Memory B cell (primary cell): ENCODE data around the gene SRPK2.
"Not testable (repeated sequence)": the region's sequence is repeated elsewhere in the genome, so short reads cannot be mapped to it uniquely, and the experiment has no call there.

Source experiments
- ATAC-seq: fragments of 150-1000 bp; cut with Tn5 transposase; 2 replicates; pipeline ENCODE4 v1.10.0; 2021; ENCODE audit warnings: low read depth, mild to moderate bottlenecking, moderate library complexity
- DNase-seq, 2 donors: peaks; one replicate each; pipeline ENCODE4 v3.0.0; 2022; ENCODE audit warnings: low spot score in 2 of 2
- H3K27ac Mint-ChIP-seq: one replicate; pipeline ENCODE4 v1.8.0; 2022; ENCODE audit warnings: mild to moderate bottlenecking, moderate library complexity, mixed read lengths
- H3K27me3 Mint-ChIP-seq: one replicate; pipeline ENCODE4 v1.8.0; 2022; ENCODE audit warnings: mixed read lengths
- H3K36me3 Mint-ChIP-seq: one replicate; pipeline ENCODE4 v1.8.0; 2022; ENCODE audit warnings: mild to moderate bottlenecking, mixed read lengths
- H3K4me1 Mint-ChIP-seq: one replicate; pipeline ENCODE4 v1.8.0; 2022; ENCODE audit warnings: mixed read lengths
- H3K4me3 Mint-ChIP-seq: one replicate; pipeline ENCODE4 v1.8.0; 2022; ENCODE audit warnings: mild to moderate bottlenecking, moderate library complexity, mixed read lengths
- H3K9me3 Mint-ChIP-seq: one replicate; pipeline ENCODE4 v1.8.0; 2022; ENCODE audit warnings: mixed read lengths

SRPK2 gene

DNA sequence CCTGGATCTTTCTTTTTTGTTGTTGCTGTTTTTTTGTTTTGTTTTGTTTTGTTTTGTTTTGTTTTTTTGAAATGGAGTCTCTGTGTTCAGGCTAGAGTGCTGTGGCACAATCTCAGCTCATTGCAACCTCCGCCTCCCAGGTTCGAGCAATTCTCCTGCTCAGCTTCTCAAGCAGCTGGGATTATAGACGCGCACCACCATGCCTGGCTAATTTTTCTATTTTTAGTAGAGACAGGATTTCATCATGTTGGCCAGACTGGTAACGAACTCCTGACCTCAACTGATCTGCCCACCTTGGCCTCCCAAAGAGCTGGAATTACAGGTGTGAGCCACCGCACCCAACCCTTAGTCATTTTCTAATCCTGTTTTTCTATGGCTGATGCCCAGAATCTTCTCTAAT is 94.2 kb downstream of the SRPK2 start:
- H3K9me3 Mint-ChIP-seq, H3K4me3 Mint-ChIP-seq, ATAC-seq, H3K27me3 Mint-ChIP-seq, H3K27ac Mint-ChIP-seq, DNase-seq: not testable (repeated sequence)
- H3K4me1 Mint-ChIP-seq, result peaks cover 31% of the 10 kb centered on the region
- H3K36me3 Mint-ChIP-seq, result peaks cover 12% of the 10 kb centered on the region

DNA sequence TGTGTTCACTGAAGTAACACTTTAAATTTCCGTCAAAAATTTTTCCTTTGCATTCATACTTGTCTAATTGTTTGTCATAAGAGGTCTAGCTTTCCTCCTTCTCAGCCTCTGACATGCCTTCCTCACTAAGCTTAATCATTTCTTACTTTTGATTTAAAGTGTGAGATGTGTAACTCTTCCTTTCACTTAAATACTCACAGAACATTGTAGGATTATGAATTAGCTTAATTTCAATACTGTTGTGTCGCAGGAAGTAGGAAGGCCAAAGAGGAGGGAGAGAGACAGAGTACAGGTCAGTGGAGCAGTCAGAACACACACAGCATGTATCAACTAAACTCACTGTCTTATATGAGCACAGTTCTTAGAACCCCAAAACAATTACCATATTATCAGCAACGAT is 99.0 kb downstream of the SRPK2 start:
- Mint-ChIP-seq H3K9me3 (no peaks in the 10 kb centered on the region), H3K4me1 (peaks cover 9% of the 10 kb centered on the region), H3K36me3 (peaks cover 11% of the 10 kb centered on the region), H3K4me3 (no peak overlapping the region), H3K27me3 (no peaks in the 10 kb centered on the region), H3K27ac (peak overlapping the region; percentile 25)
- DNase-seq (no peak), ATAC-seq (no peak)

DNA sequence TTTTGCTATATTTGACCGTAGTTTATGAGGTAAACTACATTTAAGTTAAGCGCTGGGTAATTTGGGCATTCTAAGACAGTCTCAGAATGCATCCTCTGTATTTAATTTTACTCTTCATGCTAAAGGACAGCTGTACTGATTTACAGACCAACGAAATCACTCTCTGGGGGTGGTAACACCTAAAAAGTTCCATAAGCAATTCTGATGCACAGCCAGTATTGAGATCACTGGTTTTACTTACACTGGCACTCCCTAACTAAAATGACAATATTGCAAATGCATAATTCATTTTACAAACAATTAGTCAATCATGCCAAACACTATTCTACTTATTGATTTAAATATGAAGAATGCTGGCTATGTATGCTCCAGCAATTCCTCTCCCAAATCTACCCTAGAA is 102.3 kb downstream of the SRPK2 start:
- Mint-ChIP-seq H3K4me1 (peaks cover 17% of the 10 kb centered on the region), H3K4me3 (no peak overlapping the region), H3K36me3 (peaks cover 11% of the 10 kb centered on the region), H3K27me3 (no peaks in the 10 kb centered on the region), H3K27ac (no peak overlapping the region), H3K9me3 (no peaks in the 10 kb centered on the region)
- ATAC-seq (no peak), DNase-seq (no peak)

DNA sequence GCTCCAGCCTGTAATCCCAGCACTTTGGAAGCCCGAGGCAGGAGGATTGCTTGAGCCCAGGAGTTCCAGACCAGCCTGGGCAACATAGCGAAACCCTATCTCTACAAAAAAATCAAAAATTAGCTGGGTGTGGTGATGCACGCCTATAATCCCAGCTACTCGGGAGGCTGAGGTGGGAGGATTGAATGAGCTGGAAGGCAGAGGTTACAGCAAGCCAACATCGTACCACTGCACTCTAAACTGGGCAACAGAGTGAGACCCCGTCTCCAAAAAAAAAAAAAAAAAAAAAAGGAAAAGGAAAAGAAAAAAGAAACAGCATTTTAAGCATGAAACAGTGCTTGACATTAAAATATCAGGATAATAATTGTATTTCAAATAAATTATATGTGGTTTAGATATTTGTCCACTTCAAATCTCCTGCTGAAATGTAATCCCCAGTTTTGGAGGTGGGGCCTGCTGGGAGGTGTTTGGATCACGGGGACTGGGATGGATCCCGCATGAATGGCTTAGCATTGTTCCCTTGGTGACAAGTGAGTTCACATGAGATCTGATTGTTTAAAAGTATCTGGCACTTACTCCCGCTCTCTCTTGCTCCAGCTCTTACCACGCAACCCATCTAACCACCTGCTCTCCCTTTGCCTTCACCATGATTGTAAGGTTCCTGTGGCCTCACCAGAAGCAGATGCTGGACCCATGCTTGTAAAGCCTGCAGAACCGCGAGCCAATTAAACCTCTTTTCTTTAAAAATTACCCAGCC is 103.4 kb downstream of the SRPK2 start:
- Mint-ChIP-seq H3K4me3 (no peak overlapping the region), H3K4me1 (peaks cover 22% of the 10 kb centered on the region), H3K27me3 (no peaks in the 10 kb centered on the region), H3K36me3 (peaks cover 11% of the 10 kb centered on the region), H3K27ac (no peak overlapping the region), H3K9me3 (peaks cover 1% of the 10 kb centered on the region)
- ATAC-seq (no peak), DNase-seq (no peak)

DNA sequence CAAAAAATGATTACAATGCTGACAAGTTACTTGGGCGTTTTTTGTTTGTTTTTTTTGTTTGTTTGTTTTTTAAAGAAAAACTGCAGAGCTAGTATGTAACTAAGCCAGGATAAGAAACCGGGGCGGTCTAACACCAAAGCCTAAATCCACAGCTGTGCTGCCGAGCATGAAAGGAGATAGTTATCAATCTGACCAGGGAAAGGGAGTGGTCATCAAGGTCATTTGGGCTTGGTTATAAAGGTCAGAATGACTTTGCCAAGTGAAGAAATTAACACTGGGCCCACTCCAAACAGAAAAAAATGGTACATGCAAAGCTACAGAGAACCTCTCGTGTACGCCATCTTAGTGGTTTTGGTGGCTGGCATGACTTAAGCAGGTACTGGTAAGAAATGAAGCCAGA is 104.7 kb downstream of the SRPK2 start:
- Mint-ChIP-seq H3K27ac (no peak overlapping the region), H3K36me3 (peaks cover 4% of the 10 kb centered on the region), H3K27me3 (no peaks in the 10 kb centered on the region), H3K4me1 (peaks cover 17% of the 10 kb centered on the region), H3K4me3 (no peak overlapping the region), H3K9me3 (peaks cover 1% of the 10 kb centered on the region)
- no peak for ATAC-seq
- no peak for DNase-seq

DNA sequence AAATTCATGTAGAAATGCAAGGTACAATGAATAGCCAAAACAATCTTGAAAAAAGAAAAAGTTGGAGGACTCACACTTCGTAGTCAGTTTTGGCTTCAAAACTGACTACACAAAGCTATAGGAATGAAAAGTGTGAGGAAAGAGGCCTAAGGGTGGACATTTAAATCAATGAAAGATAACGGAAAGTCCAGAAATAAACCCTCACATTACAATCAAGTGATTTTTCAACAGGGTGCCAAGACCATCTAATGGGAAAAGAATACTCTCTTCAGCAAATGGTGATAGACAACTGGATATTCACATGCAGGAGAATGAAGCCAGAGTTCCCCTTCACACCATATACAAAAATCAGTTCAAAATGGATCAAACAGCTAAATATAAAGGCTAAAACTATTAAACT is 106.8 kb downstream of the SRPK2 start:
- Mint-ChIP-seq H3K4me3 (no peak overlapping the region), H3K27me3 (no peaks in the 10 kb centered on the region), H3K36me3 (peaks cover 4% of the 10 kb centered on the region), H3K9me3 (peaks cover 1% of the 10 kb centered on the region), H3K4me1 (peaks cover 19% of the 10 kb centered on the region), H3K27ac (no peak overlapping the region)
- ATAC-seq (no peak), DNase-seq (no peak)

DNA sequence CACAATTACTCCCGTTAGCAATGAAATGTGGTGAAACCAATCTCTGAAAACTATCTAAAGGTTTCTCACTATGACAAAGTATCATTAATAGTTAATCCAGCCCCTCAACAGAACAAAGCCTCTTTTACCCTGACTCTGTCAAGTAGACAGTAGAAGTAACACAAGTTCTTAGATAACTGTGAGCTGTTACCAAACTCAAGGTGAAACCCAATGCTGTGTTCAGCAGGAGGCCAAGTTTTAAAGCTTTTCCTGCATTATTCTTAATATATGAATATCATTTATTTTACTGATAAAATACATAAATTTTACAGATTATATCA is 109.1 kb downstream of the SRPK2 start:
- Mint-ChIP-seq H3K27me3 (no peaks in the 10 kb centered on the region), H3K36me3 (peaks cover 8% of the 10 kb centered on the region), H3K27ac (no peak overlapping the region), H3K9me3 (peaks cover 1% of the 10 kb centered on the region), H3K4me3 (no peak overlapping the region), H3K4me1 (peaks cover 22% of the 10 kb centered on the region)
- DNase-seq, result no peak
- ATAC-seq, result no peak

DNA sequence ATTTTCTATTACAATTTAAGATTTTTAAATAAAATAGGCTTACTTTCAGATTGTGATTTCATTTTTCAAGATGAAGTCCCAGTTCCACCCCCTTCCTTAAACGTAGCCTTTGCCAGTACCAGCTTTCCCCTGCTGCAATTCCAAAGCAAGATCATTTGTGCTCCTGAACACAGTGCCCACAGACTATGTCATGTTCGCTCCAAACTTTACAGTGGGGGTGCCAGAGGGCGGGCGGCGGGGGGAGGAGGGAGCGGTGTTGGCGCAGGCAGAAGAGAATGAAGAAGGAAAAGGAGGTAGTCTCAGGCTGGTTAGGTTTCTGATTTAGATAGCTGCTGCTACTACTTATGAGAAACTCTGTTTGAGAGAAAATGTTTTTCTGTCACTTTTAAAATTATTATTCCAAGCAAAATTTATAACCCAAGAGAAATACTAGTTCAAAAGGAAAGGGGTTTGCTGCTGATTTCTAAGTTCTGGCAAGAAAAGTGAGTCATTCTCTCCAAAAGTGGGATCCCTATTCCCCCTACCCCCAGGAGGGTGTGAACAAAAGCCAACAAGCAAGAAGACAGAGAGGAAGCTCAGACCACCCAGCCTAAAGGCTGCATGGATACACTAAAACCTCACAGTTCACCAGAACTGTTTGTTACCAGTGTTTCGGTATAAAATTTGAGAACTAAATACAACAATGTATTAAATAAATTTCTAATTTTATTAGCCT is 109.6 kb downstream of the SRPK2 start:
- no peak for ATAC-seq
- Mint-ChIP-seq H3K27ac (peak overlapping the region; percentile 62), H3K36me3 (peaks cover 9% of the 10 kb centered on the region), H3K4me3 (no peak overlapping the region), H3K27me3 (no peaks in the 10 kb centered on the region), H3K4me1 (peaks cover 21% of the 10 kb centered on the region), H3K9me3 (peaks cover 1% of the 10 kb centered on the region)
- DNase-seq, result no peak

DNA sequence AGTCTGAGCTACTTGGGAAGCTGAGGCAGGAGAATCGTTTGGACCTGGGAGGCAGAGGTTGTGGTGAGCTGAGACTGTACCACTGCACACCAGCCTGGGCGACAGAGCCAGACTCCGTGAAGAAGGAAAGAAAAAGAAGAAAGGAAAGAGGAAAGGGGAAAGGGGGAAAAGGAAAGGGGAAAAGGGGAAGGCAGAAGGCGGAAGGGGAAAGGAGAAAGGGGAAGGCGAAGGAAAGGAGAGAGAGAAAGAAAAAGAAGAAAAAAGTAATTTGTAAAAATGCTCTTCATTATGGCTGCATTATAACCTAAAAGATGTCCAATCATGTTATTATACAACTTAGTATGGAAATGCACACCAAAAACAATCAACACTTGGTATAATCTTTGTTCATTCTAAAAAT is 110.2 kb downstream of the SRPK2 start:
- peaks cover 1% of the 10 kb centered on the region for H3K9me3 Mint-ChIP-seq
- no peak overlapping the region for H3K4me3 Mint-ChIP-seq
- H3K27ac Mint-ChIP-seq, result peak overlapping the region; percentile 62
- H3K36me3 Mint-ChIP-seq, result peaks cover 9% of the 10 kb centered on the region
- H3K27me3 Mint-ChIP-seq, result no peaks in the 10 kb centered on the region
- H3K4me1 Mint-ChIP-seq, result peaks cover 25% of the 10 kb centered on the region
- no peak for DNase-seq
- no peak for ATAC-seq

DNA sequence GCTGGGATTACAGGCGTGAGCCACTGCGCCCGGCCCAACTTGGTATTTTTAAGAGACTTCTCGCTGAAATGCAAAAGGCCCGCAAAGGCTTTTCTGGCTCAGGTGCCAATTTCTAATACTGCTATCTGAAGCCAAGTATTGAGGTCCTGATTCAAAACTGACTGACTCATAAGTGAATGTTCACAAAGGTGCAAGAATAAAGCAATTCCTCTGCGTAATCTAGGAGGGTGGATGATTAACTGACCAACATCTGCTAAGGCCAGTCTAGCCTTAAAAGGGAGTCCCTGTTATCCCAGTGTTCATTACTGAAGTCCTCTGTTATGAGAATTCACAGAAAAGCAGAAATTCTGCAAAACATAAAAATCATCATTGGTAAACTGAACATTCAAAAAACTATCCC is 111.4 kb downstream of the SRPK2 start:
- Mint-ChIP-seq H3K4me1 (peaks cover 32% of the 10 kb centered on the region), H3K4me3 (no peak overlapping the region), H3K27me3 (no peaks in the 10 kb centered on the region), H3K9me3 (peaks cover 1% of the 10 kb centered on the region), H3K27ac (no peak overlapping the region), H3K36me3 (peaks cover 9% of the 10 kb centered on the region)
- ATAC-seq, result no peak
- no peak for DNase-seq

DNA sequence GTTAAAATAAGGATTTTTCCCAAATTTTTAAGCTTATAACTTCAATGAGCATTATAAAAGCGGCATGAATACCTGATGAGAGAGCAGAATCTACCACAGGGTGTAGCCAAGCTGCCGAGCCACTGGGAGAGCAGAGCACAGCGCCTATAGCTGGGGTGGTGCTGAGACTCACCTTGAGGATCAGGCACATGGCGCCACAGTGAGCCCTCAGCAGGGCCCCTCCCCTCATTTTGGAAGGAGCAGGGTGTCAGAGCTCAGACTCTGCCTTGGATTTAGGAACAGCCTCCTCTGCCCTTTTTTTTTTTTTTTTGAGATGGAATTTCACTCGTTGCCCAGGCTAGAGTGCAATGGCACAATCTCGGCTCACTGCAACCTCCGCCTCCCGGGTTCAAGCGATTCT is 118.6 kb downstream of the SRPK2 start:
- no peak for DNase-seq
- Mint-ChIP-seq H3K36me3 (peaks cover 3% of the 10 kb centered on the region), H3K9me3 (no peaks in the 10 kb centered on the region), H3K4me1 (peaks cover 41% of the 10 kb centered on the region), H3K27me3 (no peaks in the 10 kb centered on the region), H3K4me3 (no peak overlapping the region), H3K27ac (no peak overlapping the region)
- no peak for ATAC-seq

DNA sequence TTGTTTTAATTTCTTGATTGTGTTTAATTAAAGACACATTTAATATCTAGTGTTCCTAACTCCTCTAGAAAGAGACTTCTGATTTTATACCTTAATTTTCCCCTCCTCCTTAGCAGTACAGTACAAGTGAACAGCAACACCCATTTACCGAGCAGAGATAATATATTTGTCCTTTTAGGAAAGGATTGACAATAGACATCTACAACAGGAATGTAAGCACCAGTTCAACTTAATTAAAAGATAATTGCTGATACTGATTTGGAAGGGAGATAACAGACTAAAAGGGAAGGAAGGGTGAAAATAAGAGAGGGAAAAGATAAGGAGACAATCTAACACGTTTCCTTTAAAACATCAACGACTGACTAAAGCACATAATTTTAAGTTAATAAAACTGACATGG is 119.3 kb downstream of the SRPK2 start:
- no peaks in the 10 kb centered on the region for H3K36me3 Mint-ChIP-seq
- peak overlapping the region; percentile 86 for H3K27ac Mint-ChIP-seq
- H3K27me3 Mint-ChIP-seq, result no peaks in the 10 kb centered on the region
- DNase-seq, result no peak
- H3K9me3 Mint-ChIP-seq, result no peaks in the 10 kb centered on the region
- peak; percentile 51 for ATAC-seq
- H3K4me3 Mint-ChIP-seq, result peak overlapping the region; percentile 93
- peaks cover 45% of the 10 kb centered on the region for H3K4me1 Mint-ChIP-seq

DNA sequence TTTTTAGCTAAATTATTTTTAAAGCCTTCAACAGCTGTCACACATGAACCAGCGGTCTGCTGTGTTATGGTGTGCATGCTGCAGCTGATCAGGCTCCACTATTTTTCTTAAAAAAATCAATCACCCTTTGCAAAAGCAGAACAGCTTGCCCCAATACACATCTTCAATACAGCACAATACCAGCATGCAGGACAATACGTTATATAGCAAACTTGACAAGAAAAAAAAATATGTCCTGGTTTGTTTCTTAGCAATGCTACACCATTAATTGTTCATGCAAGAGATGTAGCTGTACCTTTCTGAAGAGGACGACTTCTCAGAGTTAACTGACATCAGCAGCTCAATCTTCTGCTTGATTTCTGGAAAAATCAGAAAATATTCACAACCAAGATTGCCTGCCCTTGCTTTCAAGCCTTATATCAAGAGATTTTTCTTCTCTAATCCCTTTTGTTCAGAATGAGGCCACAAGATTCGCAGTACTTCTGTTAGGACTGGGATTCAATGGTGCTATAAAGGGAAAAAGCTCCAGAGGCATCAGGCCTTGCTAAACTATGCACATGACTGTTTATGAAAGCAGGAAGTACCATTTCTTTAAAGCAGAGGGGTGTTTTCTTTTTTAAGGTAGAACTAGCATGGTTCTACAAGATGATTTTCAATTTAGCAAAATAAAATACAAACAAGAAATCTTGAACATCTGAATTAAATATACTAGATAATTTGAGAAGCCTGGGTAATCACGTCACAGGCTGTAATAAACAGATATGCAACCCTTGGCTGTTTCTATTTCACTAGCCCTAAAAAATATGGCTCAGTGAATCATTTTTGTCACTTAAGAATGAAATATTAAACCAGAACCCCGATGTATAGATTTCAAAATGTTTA is 120.0 kb downstream of the SRPK2 start:
- H3K9me3 Mint-ChIP-seq, result no peaks in the 10 kb centered on the region
- H3K27ac Mint-ChIP-seq, result peak overlapping the region; percentile 86
- H3K4me3 Mint-ChIP-seq, result peak overlapping the region; percentile 93
- DNase-seq, result no peak
- peak; percentile 80 for ATAC-seq
- H3K4me1 Mint-ChIP-seq, result peaks cover 47% of the 10 kb centered on the region
- H3K36me3 Mint-ChIP-seq, result peaks cover 2% of the 10 kb centered on the region
- no peaks in the 10 kb centered on the region for H3K27me3 Mint-ChIP-seq

DNA sequence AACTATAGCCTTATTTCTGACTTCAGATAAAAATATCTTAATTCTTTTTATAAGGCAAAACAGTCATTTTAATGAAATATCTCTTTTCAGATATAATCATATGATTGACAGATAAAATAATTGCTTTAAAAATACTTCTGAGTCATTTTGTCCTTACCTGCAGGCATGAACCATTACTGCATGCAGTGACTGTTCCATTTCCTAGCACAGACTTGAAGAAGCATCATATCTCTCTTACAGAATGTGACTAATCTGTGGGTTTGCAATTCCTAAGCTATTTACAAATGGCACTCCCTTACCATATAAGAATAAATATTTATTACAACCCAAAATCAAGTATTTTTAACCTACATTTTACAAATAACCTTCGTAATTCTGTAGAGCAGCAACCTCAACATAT is 120.7 kb downstream of the SRPK2 start:
- no peak overlapping the region for H3K27ac Mint-ChIP-seq
- no peaks in the 10 kb centered on the region for H3K9me3 Mint-ChIP-seq
- no peak overlapping the region for H3K4me3 Mint-ChIP-seq
- no peaks in the 10 kb centered on the region for H3K27me3 Mint-ChIP-seq
- peaks cover 2% of the 10 kb centered on the region for H3K36me3 Mint-ChIP-seq
- DNase-seq (no peak), ATAC-seq (no peak)
- peaks cover 47% of the 10 kb centered on the region for H3K4me1 Mint-ChIP-seq
